K562 (cell line): ENCODE measurements around the gene KCND2.

ENCODE experiments used
- ARID3B ChIP-seq: fragments of 250-450 bp; sonication (Bioruptor Pico); IDR thresholded peaks from 2 replicates; pipeline ENCODE4 v1.4.0; 2020; ENCODE audit warnings: borderline replicate concordance
- ATF3 ChIP-seq, 2 experiments: fragments of 450-650 bp in 1 of 2; sonication (generic) in 1 of 2; formaldehyde crosslinking in 1 of 2; IDR thresholded peaks in 1 of 2; conservative IDR thresholded peaks in 1 of 2; 2 replicates each; pipeline versions ENCODE4 v1.6.1 to v1.8.1; 2016 to 2023; ENCODE audit warnings: mild to moderate bottlenecking in 2 of 2, moderate library complexity in 2 of 2, inconsistent platforms in 1 of 2, missing genetic modification reagents in 1 of 2
- CHD2 ChIP-seq: IDR thresholded peaks from 2 replicates; pipeline ENCODE4 v1.6.1; 2011; ENCODE audit warnings: low read depth, low read length
- CTCF ChIP-seq, 3 experiments: IDR thresholded peaks in 2 of 3; conservative IDR thresholded peaks in 1 of 3; 2 replicates each; pipeline ENCODE4 v1.5.1; 2011 to 2012; ENCODE audit warnings: low read length in 3 of 3, mild to moderate bottlenecking in 3 of 3, control low read depth in 2 of 3, improper control_type of control experiment in 1 of 3, inconsistent platforms in 1 of 3, low read depth in 1 of 3, mixed read lengths in 1 of 3, moderate library complexity in 1 of 3; ENCODE audit not compliant: insufficient read depth in 2 of 3
- FOS ChIP-seq: IDR thresholded peaks from 3 replicates; pipeline ENCODE4 v1.6.1; 2011; ENCODE audit not compliant: insufficient read length; ENCODE audit errors: extremely low read depth
- HINFP ChIP-seq: fragments of 450-650 bp; conservative IDR thresholded peaks from 2 replicates; pipeline ENCODE4 v1.6.1; 2016; ENCODE audit warnings: missing genetic modification characterization, low read depth, mild to moderate bottlenecking, control low read depth, missing compliant biosample characterization
- MITF ChIP-seq: IDR thresholded peaks from 2 replicates; pipeline ENCODE4 v1.6.1; 2014; ENCODE audit warnings: antibody characterized with exemption
- POLR2A ChIP-seq: fragments of 450-650 bp; conservative IDR thresholded peaks from 2 replicates; pipeline ENCODE4 v1.6.1; 2016
- SAP30 ChIP-seq: fragments of 200-600 bp; sonication (generic); IDR thresholded peaks from 2 replicates; pipeline ENCODE4 v1.6.1; 2012; ENCODE audit warnings: borderline replicate concordance, low read depth, mild to moderate bottlenecking, moderate library complexity, low read length, control low read depth, inconsistent platforms; ENCODE audit not compliant: insufficient read depth, poor library complexity, severe bottlenecking
- SIN3A ChIP-seq, 2 experiments: fragments of 150-350 bp in 1 of 2; IDR thresholded peaks; 2 replicates each; pipeline ENCODE4 v1.6.1; 2011 to 2016; ENCODE audit warnings: borderline replicate concordance in 2 of 2, low read depth in 2 of 2, low read length in 2 of 2, mild to moderate bottlenecking in 2 of 2, moderate library complexity in 2 of 2; ENCODE audit not compliant: control insufficient read depth in 1 of 2
- SP1 ChIP-seq: sonication (generic); formaldehyde crosslinking; IDR thresholded peaks from 2 replicates; pipeline ENCODE4 v1.8.1; 2022; ENCODE audit warnings: mild to moderate bottlenecking, missing genetic modification reagents
- SREBF2 ChIP-seq: sonication (generic); formaldehyde crosslinking; IDR thresholded peaks from 2 replicates; pipeline ENCODE4 v1.4.0; 2020; ENCODE audit warnings: mild to moderate bottlenecking, missing genetic modification reagents
- ZNF639 ChIP-seq, 2 experiments: fragments of 200-800 bp in 1 of 2; sonication (Bioruptor generic) in 1 of 2; sonication (generic) in 1 of 2; formaldehyde crosslinking in 1 of 2; IDR thresholded peaks in 1 of 2; conservative IDR thresholded peaks in 1 of 2; 2 replicates each; pipeline versions ENCODE4 v1.5.0 to v1.6.1; 2016 to 2020; ENCODE audit warnings: missing compliant biosample characterization in 1 of 2, missing genetic modification characterization in 1 of 2, missing genetic modification reagents in 1 of 2
- ZNF668 ChIP-seq: fragments of 250-450 bp; sonication (Bioruptor Pico); IDR thresholded peaks from 2 replicates; pipeline ENCODE4 v1.8.0; 2022; ENCODE audit warnings: mild to moderate bottlenecking, inconsistent platforms

- TF ChIP-seq HINFP (tag) (no peak), SP1 (no peak), SREBF2 (CRISPR knock-in tag) (no peak), ZNF668 (no peak), POLR2A (no peak), ARID3B (no peak), CTCF (IDR thresholded peaks at IDR 0.05 in 2 of 3, conservative IDR thresholded peaks at IDR 0.05 in 1 of 3; ENCODE audit: insufficient read depth in 2 of 3, low read depth in 1 of 3, low read length in 3 of 3) (no peak), ZNF639 (CRISPR knock-in tag; conservative IDR thresholded peaks at IDR 0.05 in 1 of 2, IDR thresholded peaks at IDR 0.05 in 1 of 2) (no peak), FOS (no peak), CHD2 (no peak), SAP30 (no peak), ATF3 (IDR thresholded peaks at IDR 0.05) (no peak), ATF3 (CRISPR knock-in tag; conservative IDR thresholded peaks at IDR 0.05) (no peak), MITF (no peak), SIN3A (IDR thresholded peaks at IDR 0.05; ENCODE audit: borderline replicate concordance in 2 of 2, control insufficient read depth in 1 of 2, low read depth in 2 of 2, low read length in 2 of 2) (no peak)
Observed at GRCh38 chr7:120394595-120394994, 121.6 kb downstream of the KCND2 start.
